Esophagus squamous epithelium (tissue), 5 donors: ENCODE results near the gene TNRC6B. TPM values are rescaled to one million over a fixed set of nuclear protein-coding genes. Genes with fewer than 3 reads are reported as not detected.

Experiments used
- DNase-seq: peaks from one replicate; lab custom pipeline; 2025; lab: John Stamatoyannopoulos, UW
- H3K27ac ChIP-seq, 4 donors: fragments of 200-600 bp; sonication (generic); one replicate each; pipeline ENCODE4 v1.5.1; 2016 to 2019; ENCODE audit warnings: mild to moderate bottlenecking in 1 of 4
- H3K27me3 ChIP-seq, 4 donors: fragments of 200-600 bp; sonication (generic); 1 replicate in 3 of 4; 2 replicates in 1 of 4; pipeline versions ENCODE4 v1.5.1 to v1.6.0; 2017 to 2021; ENCODE audit warnings: antibody characterized with exemption in 1 of 4
- H3K36me3 ChIP-seq, 3 donors: fragments of 200-600 bp; sonication (generic); one replicate each; pipeline ENCODE4 v1.5.1; 2016 to 2019
- H3K4me1 ChIP-seq, 3 donors: fragments of 200-600 bp; sonication (generic); one replicate each; pipeline ENCODE4 v1.5.1; 2017 to 2019
- H3K4me3 ChIP-seq, 4 donors: fragments of 200-600 bp; sonication (generic); 1 replicate in 3 of 4; 2 replicates in 1 of 4; pipeline ENCODE4 v1.5.1; 2016 to 2019; ENCODE audit warnings: mild to moderate bottlenecking in 2 of 4, moderate library complexity in 1 of 4
- H3K9me3 ChIP-seq, 3 donors: fragments of 200-600 bp; sonication (generic); one replicate each; pipeline ENCODE4 v1.5.1; 2016 to 2019
- CTCF ChIP-seq, 6 experiments: fragments of 450-650 bp in 4 of 6; fragments of 200-600 bp in 2 of 6; sonication (generic) in 2 of 6; IDR thresholded peaks; one replicate each; pipeline ENCODE4 v1.5.1; 2016 to 2019; ENCODE audit warnings: antibody characterized with exemption in 6 of 6, mild to moderate bottlenecking in 4 of 6, moderate library complexity in 4 of 6
- POLR2A ChIP-seq, 4 donors: fragments of 450-650 bp; IDR thresholded peaks; one replicate each; pipeline ENCODE4 v1.6.1; 2017; ENCODE audit warnings: antibody characterized with exemption in 4 of 4, mild to moderate bottlenecking in 4 of 4, moderate library complexity in 3 of 4
- WGBS, 2 donors: methylation state at CpG; one replicate each; pipeline ENCODE4 v1.1.5; 2018; 5-methylcytosine and 5-hydroxymethylcytosine counted together
- intact Hi-C: fragments of 100-400 bp; cut with DNase I; formaldehyde crosslinking; loops from one replicate; pipeline ENCODE4 v1.15.0; 2022
- total RNA-seq, 4 donors: library from RNA; depleted of rRNA; stranded (reverse); fragments of >200 nt; gene quantifications; one replicate each; pipeline ENCODE4 v1.1.0, GENCODE V29; 2016
- donor health status: DM: yes; HTN: yes; CAD: no.

TNRC6B gene
- total RNA-seq, 4 donors from 2014 or later = 20.7 to 36.5 (median 26.9) TPM

- Histone ChIP-seq H3K4me3 (no peak overlapping the region), H3K4me1 (peaks cover 0 to 5% (median 0%) of the 10 kb centered on the region in 3 donors), H3K36me3 (peaks cover 8 to 79% (median 15%) of the 10 kb centered on the region in 3 donors), H3K9me3 (no peaks in the 10 kb centered on the region), H3K27ac (peak overlapping the region in 3 of 4 donors; percentile 16 to 56 (median 33)), H3K27me3 (no peaks in the 10 kb centered on the region)
- no peak for DNase-seq
- WGBS, 2 donors = 78 to 82% methylated on average over 19 of the region's 19 CpGs
- TF ChIP-seq CTCF (IDR thresholded peaks at IDR 0.05) = no peak
- no peak for TF ChIP-seq POLR2A (IDR thresholded peaks at IDR 0.05)
- intact Hi-C loops = no loop called here
These were observed 147.0 kb downstream of the TNRC6B start for GRCh38 chr22:40324468-40325305.

GRCh38 chr22:40325315-40325714, 147.6 kb downstream of the TNRC6B start:
- Histone ChIP-seq H3K4me1 (peaks cover 0 to 5% (median 0%) of the 10 kb centered on the region in 3 donors), H3K4me3 (no peak overlapping the region), H3K36me3 (peaks cover 8 to 78% (median 15%) of the 10 kb centered on the region in 3 donors), H3K9me3 (no peaks in the 10 kb centered on the region), H3K27ac (peak overlapping the region in 2 of 4 donors; percentile 16 to 56), H3K27me3 (no peaks in the 10 kb centered on the region)
- no peak for DNase-seq
- intact Hi-C loops = no loop called here
- WGBS, 2 donors = 50% methylated on average over 1 of the region's 6 CpGs; no CpG with 5 or more reads in 1 of the 2 donors
- TF ChIP-seq CTCF (IDR thresholded peaks at IDR 0.05) (no peak), POLR2A (IDR thresholded peaks at IDR 0.05) (no peak)

- Histone ChIP-seq H3K4me1 (peaks cover 0 to 9% (median 3%) of the 10 kb centered on the region in 3 donors), H3K27ac (no peak overlapping the region), H3K9me3 (no peaks in the 10 kb centered on the region), H3K36me3 (peaks cover 5 to 67% (median 8%) of the 10 kb centered on the region in 3 donors), H3K27me3 (no peaks in the 10 kb centered on the region), H3K4me3 (no peak overlapping the region)
- no peak for DNase-seq
- TF ChIP-seq CTCF (IDR thresholded peaks at IDR 0.05) (no peak), POLR2A (IDR thresholded peaks at IDR 0.05) (no peak)
- 56 to 60% methylated on average over 10 of the region's 10 CpGs for WGBS, 2 donors
- intact Hi-C loops = no loop called here
These were observed 149.4 kb downstream of the TNRC6B start for GRCh38 chr22:40326905-40327735.

- peaks cover 0 to 62% (median 0%) of the 10 kb centered on the region in 3 donors for H3K36me3 ChIP-seq
- H3K4me3 ChIP-seq = no peak overlapping the region
- H3K27me3 ChIP-seq = no peaks in the 10 kb centered on the region
- peaks cover 0 to 9% (median 4%) of the 10 kb centered on the region in 3 donors for H3K4me1 ChIP-seq
- no peak overlapping the region for H3K27ac ChIP-seq
- no peaks in the 10 kb centered on the region for H3K9me3 ChIP-seq
- 75 to 86% methylated on average over 9 of the region's 9 CpGs for WGBS, 2 donors
- no peak for TF ChIP-seq CTCF (IDR thresholded peaks at IDR 0.05)
- DNase-seq = no peak
- intact Hi-C loops = no loop called here
These were observed 151.1 kb downstream of the TNRC6B start for GRCh38 chr22:40328546-40329456.
